RCC 7860 (cell line): ENCODE measurements around the gene LRRC47.

Source experiments
- DNase-seq: peaks from one replicate; pipeline ENCODE4 v3.0.0-alpha.2; 2015; ENCODE audit warnings: low spot score
- FAIRE-seq: peaks from 2 replicates; lab custom pipeline; 2012; peaks lifted over from hg19 to GRCh38; lab: Jason Lieb, UNC

The LRRC47 gene

GRCh38 chr1:3796215-3797061, at the start of gene LRRC47:
LRRC47 (minus strand) TSS chr1:3796498; CDS start chr1:3796476, 22 bp downstream.
- DNase-seq (peak; percentile 82), FAIRE-seq (peak; percentile 23)

- FAIRE-seq (no peak), DNase-seq (no peak)
Measured at GRCh38 chr1:3842912-3843311, 46.6 kb upstream of the LRRC47 start.

DNA sequence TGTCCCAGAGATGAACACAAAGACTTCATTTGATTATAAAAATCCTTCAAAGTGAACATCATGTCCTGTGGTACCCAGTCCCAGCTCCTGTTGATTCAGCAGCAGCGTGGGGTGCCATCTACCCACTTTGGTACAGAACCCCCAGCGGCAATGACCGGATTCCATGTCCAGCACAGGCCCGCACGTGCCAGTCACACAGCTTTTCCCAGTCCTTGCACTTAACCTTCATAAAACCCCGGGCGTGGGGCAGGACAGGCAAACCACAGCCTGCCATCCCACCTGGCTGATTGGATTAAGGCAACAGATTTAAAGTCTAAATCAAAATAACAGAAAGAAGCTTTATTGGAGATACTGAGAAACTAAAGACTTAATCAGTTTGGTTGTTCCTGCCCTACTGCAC, 45.2 kb upstream of the LRRC47 start:
- FAIRE-seq, result no peak
- DNase-seq, result no peak

DNA sequence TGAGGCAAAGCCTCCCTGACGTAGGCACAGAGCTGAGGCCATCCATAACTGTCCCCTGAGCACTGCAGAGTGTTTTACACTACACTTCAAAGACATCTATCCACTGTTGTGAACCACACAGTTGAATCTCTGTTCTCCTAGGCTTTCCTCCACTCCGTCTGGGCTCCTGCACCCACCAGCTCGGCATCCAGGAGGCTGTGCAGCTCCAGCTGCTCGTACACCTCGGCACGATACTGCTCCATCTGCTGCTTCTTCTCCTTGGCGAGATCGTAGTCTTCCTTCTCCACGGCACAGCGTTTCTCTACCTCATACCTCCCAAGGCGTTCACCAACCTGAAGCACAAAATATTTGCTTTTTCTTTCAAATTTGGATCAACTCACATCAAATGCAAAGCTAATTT, 42.5 kb upstream of the LRRC47 start:
- no peak for FAIRE-seq
- no peak for DNase-seq

DNA sequence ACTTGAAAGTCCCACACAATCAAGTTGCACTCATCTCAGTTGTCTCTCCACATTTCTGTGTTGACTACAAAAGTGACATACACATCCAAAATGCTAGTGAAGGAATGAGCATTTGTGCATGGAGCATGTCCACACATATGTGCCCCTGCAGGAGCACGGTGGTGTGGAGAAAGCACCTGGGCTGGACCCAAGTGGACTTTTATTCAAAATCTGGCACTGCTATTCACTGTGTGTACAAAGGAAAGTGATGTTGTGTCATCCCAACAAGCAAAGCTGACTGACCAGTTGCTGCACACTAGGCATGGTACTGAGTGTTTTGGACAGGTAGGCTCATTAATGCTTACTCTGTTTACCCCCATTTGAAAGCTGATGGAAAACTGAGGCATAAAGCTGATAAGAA, 41.4 kb upstream of the LRRC47 start:
- DNase-seq (no peak), FAIRE-seq (no peak)

DNA sequence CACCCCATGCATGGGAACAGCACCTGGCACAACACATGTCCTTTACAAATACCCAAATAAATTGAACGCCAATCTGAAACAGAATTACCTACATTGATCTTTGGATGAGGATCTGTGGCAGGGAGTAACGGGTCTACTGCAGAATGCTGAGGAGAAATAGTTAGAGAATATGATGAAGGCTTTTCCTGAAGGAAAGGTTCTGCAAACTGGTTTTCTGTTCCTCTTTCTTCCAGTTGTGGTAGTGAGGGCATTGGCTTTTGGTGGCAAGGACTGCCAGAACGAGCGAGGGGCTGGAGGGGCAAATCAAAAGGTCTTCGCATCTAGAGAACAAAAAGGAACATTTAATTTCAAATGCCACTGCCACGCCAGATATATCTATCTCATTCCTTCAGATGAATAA, 40.9 kb upstream of the LRRC47 start:
- DNase-seq (no peak), FAIRE-seq (no peak)

DNA sequence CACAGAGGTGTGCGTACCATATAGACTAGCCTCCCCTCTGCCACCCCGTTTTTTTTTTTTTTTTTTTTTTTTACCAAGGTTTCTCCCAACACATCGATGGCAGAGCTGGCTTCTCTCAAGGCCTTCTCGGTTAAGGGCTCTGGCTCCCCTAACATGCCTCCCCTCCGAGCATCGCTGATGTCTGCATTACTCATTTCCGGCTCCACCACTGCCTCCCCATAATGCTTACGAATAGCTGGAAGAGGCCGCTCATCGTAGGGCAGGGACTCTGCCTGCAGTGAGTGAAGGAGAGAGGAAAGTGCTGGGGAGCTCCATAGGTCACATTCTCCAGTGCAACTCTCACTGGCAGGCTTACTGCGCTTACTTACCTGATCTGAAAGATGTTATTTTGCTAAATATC, 40.1 kb upstream of the LRRC47 start:
- DNase-seq (no peak), FAIRE-seq (no peak)

- FAIRE-seq, result no peak
- DNase-seq, result no peak
Measured at GRCh38 chr1:3834701-3835100, 38.4 kb upstream of the LRRC47 start.

DNA sequence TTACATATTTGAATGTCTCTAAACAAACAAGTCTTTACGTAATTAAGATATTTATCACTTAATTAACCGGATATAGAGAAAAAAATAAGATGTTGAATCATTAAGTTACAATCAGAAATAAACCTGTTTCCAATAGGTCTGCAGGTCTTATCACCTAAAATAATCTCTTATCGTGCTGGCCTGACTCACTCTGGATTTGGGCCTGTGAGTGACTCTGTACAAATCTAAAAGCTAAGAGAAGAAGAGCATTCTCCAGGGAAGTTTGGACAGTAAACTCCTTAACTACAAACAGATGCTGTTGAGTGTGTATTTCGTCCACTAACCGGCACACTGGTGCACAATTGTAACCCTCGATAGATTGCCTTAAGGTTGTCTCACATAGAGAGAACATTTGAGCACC, 35.4 kb upstream of the LRRC47 start:
- DNase-seq, result no peak
- FAIRE-seq, result no peak

- FAIRE-seq (no peak), DNase-seq (no peak)
Measured at GRCh38 chr1:3828391-3828790, 32.1 kb upstream of the LRRC47 start.

- DNase-seq, result no peak
- FAIRE-seq, result no peak
Measured at GRCh38 chr1:3827813-3828307, 31.6 kb upstream of the LRRC47 start.

DNA sequence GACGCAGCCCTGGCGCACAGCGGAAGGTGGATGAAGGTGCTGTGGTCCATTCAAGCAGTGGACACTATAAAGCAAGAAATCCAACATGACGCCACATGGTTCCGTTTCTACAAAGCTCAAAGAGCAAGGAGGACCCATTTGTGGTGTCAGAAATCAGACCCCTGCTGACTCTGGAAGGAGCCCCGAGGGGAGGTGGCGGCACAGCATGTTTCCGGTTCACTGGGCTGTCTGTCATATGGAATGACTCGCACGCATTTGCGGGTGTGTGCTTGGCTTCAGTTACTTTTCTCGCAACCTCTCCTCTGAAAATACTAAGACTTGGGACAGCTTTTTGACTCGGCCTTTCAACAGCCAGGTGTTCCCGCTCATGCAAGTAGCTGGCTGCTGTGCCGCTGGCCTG, 29.1 kb upstream of the LRRC47 start:
- no peak for FAIRE-seq
- DNase-seq, result no peak

DNA sequence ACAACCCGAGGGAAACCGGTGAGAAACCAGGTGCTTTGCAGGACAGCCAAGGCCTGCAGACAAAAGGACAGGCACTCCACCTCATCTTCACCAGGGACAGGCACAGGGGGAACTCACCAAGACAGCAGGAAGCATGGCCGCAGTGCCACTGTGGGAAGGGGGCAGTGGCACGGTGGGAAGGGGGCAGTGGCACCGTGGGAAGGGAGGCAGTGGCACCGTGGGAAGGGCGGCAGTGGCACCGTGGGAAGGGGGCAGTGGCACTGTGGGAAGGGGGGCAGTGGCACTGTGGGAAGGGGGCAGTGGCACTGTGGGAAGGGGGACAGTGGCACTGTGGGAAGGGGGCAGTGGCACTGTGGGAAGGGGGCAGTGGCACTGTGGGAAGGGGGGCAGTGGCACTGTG, 28.4 kb upstream of the LRRC47 start:
- DNase-seq (no peak), FAIRE-seq (no peak)

DNA sequence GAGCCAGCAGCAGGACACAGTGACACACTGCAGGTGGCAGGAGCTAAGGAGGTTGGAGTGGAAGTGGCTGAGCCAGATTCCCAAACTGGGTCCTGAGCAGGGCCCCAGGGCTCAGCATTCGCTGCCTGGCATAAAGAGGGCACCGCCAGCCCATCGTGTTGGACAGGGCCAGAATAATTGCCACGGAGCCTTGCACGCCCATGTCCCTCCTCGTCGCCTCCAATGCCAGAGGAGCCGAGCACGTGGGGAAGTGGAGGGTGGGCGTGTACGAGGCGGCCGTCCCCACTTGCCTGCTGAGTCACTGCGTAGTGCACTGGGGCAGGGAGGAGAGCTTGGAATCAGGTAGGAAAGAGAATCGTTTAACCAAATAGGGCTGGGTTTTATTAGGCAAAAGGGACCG, 26.1 kb upstream of the LRRC47 start:
- FAIRE-seq (no peak), DNase-seq (no peak)

DNA sequence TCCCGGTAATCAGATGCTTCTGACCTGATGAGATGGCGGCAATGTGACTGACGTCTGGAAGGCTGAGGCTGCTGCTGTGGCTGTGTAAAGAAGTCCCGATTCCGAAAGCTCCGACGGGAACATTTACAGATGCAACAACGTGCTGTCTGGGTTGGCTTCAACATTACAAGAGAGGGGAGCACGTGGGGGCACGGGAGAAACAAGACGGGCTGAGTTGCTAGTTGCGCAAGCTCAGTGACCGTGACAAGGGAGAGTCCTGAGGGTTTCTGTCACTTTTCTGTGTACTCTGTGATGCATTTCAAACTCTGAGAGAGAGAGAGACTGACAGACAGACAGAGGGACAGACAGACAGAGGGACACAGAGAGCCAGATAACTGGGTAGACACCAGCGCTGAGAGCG, 25.6 kb upstream of the LRRC47 start:
- FAIRE-seq, result no peak

DNA sequence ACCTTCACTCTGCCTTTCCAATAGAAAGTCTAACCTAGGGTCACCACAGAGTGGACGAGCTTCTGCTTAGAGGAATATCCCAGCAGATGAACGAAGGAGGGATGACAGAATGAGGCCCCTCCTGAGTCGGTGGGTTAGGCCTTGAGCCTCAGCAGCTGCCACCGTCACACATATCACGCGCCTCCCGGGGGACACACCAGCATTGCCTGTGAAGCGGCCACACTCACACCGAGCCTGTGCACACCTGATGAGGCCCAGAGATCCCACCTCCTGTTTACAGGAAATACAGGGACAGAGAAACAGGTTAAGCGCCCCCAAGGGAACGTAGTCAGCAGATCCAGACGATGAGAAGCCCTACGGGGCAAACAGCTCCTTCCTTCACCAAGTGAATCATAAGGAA, 25.1 kb upstream of the LRRC47 start:
- no peak for FAIRE-seq

More for the DNA sequence above, 25.6 kb upstream of the LRRC47 start:
- no peak for DNase-seq

DNA sequence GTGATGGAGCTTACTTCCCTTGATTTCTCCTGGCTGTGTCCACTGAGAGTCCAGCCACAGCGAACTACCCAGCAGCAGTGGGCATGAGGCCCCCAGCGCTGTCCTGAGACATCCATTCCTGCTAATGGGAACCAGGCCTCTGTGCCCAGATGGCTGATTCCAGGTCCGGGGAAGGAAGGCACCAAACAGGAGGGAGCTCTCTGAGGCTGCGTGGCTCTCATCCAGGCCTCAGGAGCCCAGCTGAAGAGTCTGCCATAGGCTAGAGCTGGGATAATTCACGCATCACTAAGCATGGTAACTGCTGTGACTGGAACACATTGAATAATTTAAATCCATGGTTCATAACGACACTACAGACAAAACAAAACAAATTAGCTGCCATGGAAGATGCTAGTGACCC, 24.7 kb upstream of the LRRC47 start:
- FAIRE-seq (no peak), DNase-seq (no peak)

More for the DNA sequence above, 25.1 kb upstream of the LRRC47 start:
- no peak for DNase-seq

DNA sequence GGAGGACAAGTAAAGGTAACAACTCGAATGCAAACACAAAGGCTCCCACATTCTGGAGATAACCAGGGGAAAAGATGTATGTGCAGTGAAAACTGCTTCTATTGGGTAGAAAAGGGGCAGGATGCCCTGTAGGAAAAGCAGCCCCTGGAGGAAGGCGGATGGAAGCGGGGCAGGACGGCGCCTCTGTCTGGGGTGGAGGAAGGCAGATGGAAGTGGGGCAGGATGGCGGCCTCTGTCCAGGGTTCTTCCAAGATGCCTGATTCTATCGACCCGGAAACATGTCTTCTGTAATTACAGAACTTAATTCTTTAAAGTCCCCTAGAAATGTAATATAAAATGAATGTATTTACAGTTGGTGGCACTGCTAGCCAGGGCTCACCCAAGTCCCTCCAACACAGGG, 24.0 kb upstream of the LRRC47 start:
- DNase-seq (no peak), FAIRE-seq (no peak)

GRCh38 chr1:3819771-3820200, 23.5 kb upstream of the LRRC47 start:
- DNase-seq (no peak), FAIRE-seq (no peak)

GRCh38 chr1:3817821-3818597, 21.7 kb upstream of the LRRC47 start:
- FAIRE-seq (no peak), DNase-seq (no peak)

DNA sequence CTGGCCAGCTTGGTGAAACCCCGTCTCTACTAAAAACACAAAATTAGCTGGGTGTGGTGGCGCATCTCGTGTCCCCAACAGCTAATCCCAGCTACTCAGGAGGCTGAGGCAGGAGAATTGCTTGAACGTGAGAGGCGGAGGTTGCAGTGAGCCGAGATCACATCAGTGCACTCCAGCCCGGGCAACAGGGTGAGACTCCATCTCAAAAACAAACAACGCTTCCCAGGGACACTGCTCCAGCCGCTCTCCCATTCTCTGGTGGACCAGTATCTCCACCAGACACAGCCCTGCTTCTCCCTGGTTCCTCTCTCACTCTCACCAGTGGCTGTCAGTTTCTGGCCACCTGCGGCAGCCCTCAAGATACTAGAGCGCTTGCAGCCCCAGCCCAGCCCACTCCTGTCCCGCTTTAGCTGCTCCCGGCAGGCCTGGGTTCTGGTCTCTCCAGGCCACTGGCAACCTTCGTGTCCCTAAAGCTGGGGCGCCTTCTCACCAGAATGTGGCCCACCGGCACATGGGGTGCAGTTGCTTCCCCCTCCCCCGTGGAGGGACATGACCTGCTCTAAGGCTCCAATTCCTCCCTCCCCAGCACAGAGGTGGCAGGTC, 20.9 kb upstream of the LRRC47 start:
- FAIRE-seq, result no peak
- no peak for DNase-seq
